H9 (cell line): Measurements from ENCODE around the gene CRAMP1. TPM values are rescaled to one million over a fixed set of nuclear protein-coding genes. Genes with fewer than 3 reads are reported as not detected.

ENCODE experiments used
- DNase-seq: peaks from one replicate; pipeline ENCODE4 v3.0.0-alpha.2; 2017
- H2AFZ ChIP-seq: one replicate; pipeline ENCODE4 v1.6.1; 2013; ENCODE audit warnings: mild to moderate bottlenecking, low read length, control low read depth, moderate library complexity
- H2AK5ac ChIP-seq: 2 replicates; pipeline ENCODE4 v1.6.1; 2013; ENCODE audit warnings: low read length, control low read depth, mixed read lengths; ENCODE audit not compliant: insufficient read length
- H2BK120ac ChIP-seq: one replicate; pipeline ENCODE4 v1.6.1; 2013; ENCODE audit warnings: low read depth, mild to moderate bottlenecking, low read length, control low read depth, inconsistent platforms; ENCODE audit not compliant: poor library complexity, severe bottlenecking
- H2BK12ac ChIP-seq: 2 replicates; pipeline ENCODE4 v1.6.1; 2013; ENCODE audit warnings: low read length, control low read depth, mixed read lengths, low read depth; ENCODE audit not compliant: insufficient read length
- H2BK15ac ChIP-seq: 2 replicates; pipeline ENCODE4 v1.6.1; 2013; ENCODE audit warnings: low read depth, low read length, control low read depth
- H2BK20ac ChIP-seq: one replicate; pipeline ENCODE4 v1.6.1; 2013; ENCODE audit warnings: low read depth, mild to moderate bottlenecking, low read length, control low read depth, inconsistent platforms; ENCODE audit not compliant: poor library complexity, severe bottlenecking
- H2BK5ac ChIP-seq: 2 replicates; pipeline ENCODE4 v1.6.1; 2013; ENCODE audit warnings: low read length, control low read depth, mixed read lengths; ENCODE audit not compliant: insufficient read length
- H3K14ac ChIP-seq: 2 replicates; pipeline ENCODE4 v1.6.1; 2013; ENCODE audit warnings: low read length, control low read depth; ENCODE audit not compliant: insufficient read depth
- H3K18ac ChIP-seq: 2 replicates; pipeline ENCODE4 v1.6.1; 2013; ENCODE audit warnings: low read depth, mild to moderate bottlenecking, mixed read lengths, low read length, control low read depth; ENCODE audit not compliant: insufficient read length
- H3K23ac ChIP-seq: 2 replicates; pipeline ENCODE4 v1.6.1; 2013; ENCODE audit warnings: low read length, control low read depth, mixed read lengths, low read depth; ENCODE audit not compliant: insufficient read length
- H3K23me2 ChIP-seq: 2 replicates; pipeline ENCODE4 v1.6.1; 2013; ENCODE audit warnings: low read depth, mild to moderate bottlenecking, mixed read lengths, low read length, control low read depth; ENCODE audit not compliant: insufficient read length, poor library complexity, severe bottlenecking
- H3K27ac ChIP-seq: 2 replicates; pipeline ENCODE4 v1.5.1; 2013; ENCODE audit warnings: low read length, control low read depth, mixed read lengths, low read depth; ENCODE audit not compliant: insufficient read length
- H3K27me3 ChIP-seq: 2 replicates; pipeline ENCODE4 v1.6.1; 2013; ENCODE audit warnings: low read length, control low read depth, inconsistent platforms; ENCODE audit not compliant: insufficient read depth
- H3K4ac ChIP-seq: 2 replicates; pipeline ENCODE4 v1.6.1; 2013; ENCODE audit warnings: low read depth, mild to moderate bottlenecking, control low read depth, inconsistent platforms, low read length, moderate library complexity
- H3K4me1 ChIP-seq: 2 replicates; pipeline ENCODE4 v1.6.1; 2013; ENCODE audit warnings: low read length, control low read depth, inconsistent platforms; ENCODE audit not compliant: insufficient read depth
- H3K4me2 ChIP-seq: 2 replicates; pipeline ENCODE4 v1.6.1; 2013; ENCODE audit warnings: low read length, control low read depth, mixed read lengths; ENCODE audit not compliant: insufficient read length, insufficient read depth
- H3K56ac ChIP-seq: 2 replicates; pipeline ENCODE4 v1.6.1; 2013; ENCODE audit warnings: low read depth, mild to moderate bottlenecking, mixed read lengths, low read length, control low read depth; ENCODE audit not compliant: insufficient read length
- H3K79me1 ChIP-seq: 2 replicates; pipeline ENCODE4 v1.6.1; 2013; ENCODE audit warnings: low read depth, mild to moderate bottlenecking, moderate library complexity, low read length, control low read depth, inconsistent platforms; ENCODE audit not compliant: insufficient read depth, poor library complexity, severe bottlenecking
- H3K79me2 ChIP-seq: 2 replicates; pipeline ENCODE4 v1.6.1; 2013; ENCODE audit warnings: low read length, control low read depth, inconsistent platforms; ENCODE audit not compliant: insufficient read depth
- H3K9ac ChIP-seq: 2 replicates; pipeline ENCODE4 v1.6.1; 2013; ENCODE audit warnings: low read length, control low read depth, mixed read lengths; ENCODE audit not compliant: insufficient read length; ENCODE audit errors: extremely low read depth
- H3K9me3 ChIP-seq: one replicate; pipeline ENCODE4 v1.6.1; 2013; ENCODE audit warnings: low read depth, low read length, inconsistent platforms; ENCODE audit not compliant: control insufficient read depth
- H3T11ph ChIP-seq: one replicate; pipeline ENCODE4 v1.6.1; 2013; ENCODE audit warnings: mild to moderate bottlenecking, low read length, control low read depth, inconsistent platforms
- H4K20me1 ChIP-seq: one replicate; pipeline ENCODE4 v1.6.1; 2013; ENCODE audit not compliant: control insufficient read depth, insufficient read length, insufficient read depth
- H4K5ac ChIP-seq: 2 replicates; pipeline ENCODE4 v1.6.1; 2013; ENCODE audit warnings: low read depth, mild to moderate bottlenecking, mixed read lengths, low read length, control low read depth; ENCODE audit not compliant: insufficient read length
- H4K8ac ChIP-seq: replicated peaks from 2 replicates; pipeline ENCODE4 v1.6.1; 2013; ENCODE audit warnings: low read length, control low read depth, mixed read lengths, low read depth; ENCODE audit not compliant: insufficient read length
- H4K91ac ChIP-seq: 2 replicates; pipeline ENCODE4 v1.6.1; 2013; ENCODE audit warnings: low read depth, mild to moderate bottlenecking, moderate library complexity, mixed read lengths, low read length, control low read depth; ENCODE audit not compliant: insufficient read length
- H3K27ac Mint-ChIP-seq, 3 experiments: 2 replicates in 2 of 3; 3 replicates in 1 of 3; pipeline ENCODE4 v1.8.0; 2020 to 2021; ENCODE audit warnings: mixed read lengths in 3 of 3, mild to moderate bottlenecking in 1 of 3, moderate library complexity in 1 of 3
- H3K27me3 Mint-ChIP-seq: 2 replicates; pipeline ENCODE4 v1.8.0; 2021; ENCODE audit warnings: low read depth, mild to moderate bottlenecking, moderate library complexity, mixed read lengths
- H3K36me3 Mint-ChIP-seq, 3 experiments: 2 replicates in 2 of 3; 3 replicates in 1 of 3; pipeline ENCODE4 v1.8.0; 2020 to 2021; ENCODE audit warnings: low read depth in 3 of 3, mixed read lengths in 3 of 3; ENCODE audit not compliant: insufficient read depth in 1 of 3
- H3K4me1 Mint-ChIP-seq, 2 experiments: 2 replicates each; pipeline ENCODE4 v1.8.0; 2020; ENCODE audit warnings: mixed read lengths in 2 of 2
- H3K4me3 Mint-ChIP-seq, 2 experiments: 2 replicates in 1 of 2; 3 replicates in 1 of 2; pipeline ENCODE4 v1.8.0; 2020 to 2021; ENCODE audit warnings: mild to moderate bottlenecking in 2 of 2, mixed read lengths in 2 of 2, moderate library complexity in 1 of 2
- H3K9me3 Mint-ChIP-seq, 2 experiments: 2 replicates in 1 of 2; 3 replicates in 1 of 2; pipeline ENCODE4 v1.8.0; 2020; ENCODE audit warnings: mild to moderate bottlenecking in 2 of 2, mixed read lengths in 2 of 2, moderate library complexity in 1 of 2
- WGBS: extraction: QIAGEN DNeasy Blood & Tissue Kit; methylation state at CpG from one replicate; pipeline ENCODE4 v1.1.7; 2013; ENCODE audit warnings: missing lambda C conversion rate, low lambda C conversion rate, mixed read lengths; ENCODE audit not compliant: insufficient read length; ENCODE audit errors: extremely low coverage; 5-methylcytosine and 5-hydroxymethylcytosine counted together
- total RNA-seq: library from RNA; stranded (reverse); gene quantifications from 2 replicates; pipeline ENCODE4 v1.2.1, GENCODE V29; 2021
- TF ChIP-seq, protein P1 (sequence below): fragments of 200-600 bp; sonication (generic); conservative IDR thresholded peaks from 3 replicates; pipeline ENCODE4 v1.8.0; 2021; ENCODE audit warnings: antibody characterized with exemption, mild to moderate bottlenecking

Gene CRAMP1
- total RNA-seq, 1 experiment from 2014 or later: 46.2 TPM

- Histone ChIP-seq H3K23ac (no peak overlapping the region), H2BK5ac (no peak overlapping the region), H3K14ac (no peak overlapping the region), H3K27me3 (no peaks in the 10 kb centered on the region; the same call in 1 of the 2 replicates), H2BK15ac (no peak overlapping the region), H3K9me3 (no peaks in the 10 kb centered on the region), H3T11ph (no peak overlapping the region), H3K56ac (no peak overlapping the region), H3K23me2 (no peaks in the 10 kb centered on the region), H2BK120ac (no peak overlapping the region), H3K79me2 (peaks cover 2% of the 10 kb centered on the region; the same call in 1 of the 2 replicates), H4K91ac (no peak overlapping the region), H4K20me1 (no peaks in the 10 kb centered on the region), H2BK12ac (no peak overlapping the region), H4K5ac (no peak overlapping the region), H3K4ac (no peak overlapping the region), H3K27ac (no peak overlapping the region), H4K8ac (no peak overlapping the region), H3K79me1 (peaks cover 3% of the 10 kb centered on the region), H3K4me1 (no peaks in the 10 kb centered on the region), H3K9ac (no peak overlapping the region), H2AFZ (no peak overlapping the region), H2AK5ac (no peak overlapping the region), H2BK20ac (no peak overlapping the region), H3K4me2 (no peak overlapping the region), H3K18ac (no peak overlapping the region)
- H3K4me1 Mint-ChIP-seq: no peaks in the 10 kb centered on the region
- H3K27ac Mint-ChIP-seq: no peak overlapping the region
- no peaks in the 10 kb centered on the region for H3K27me3 Mint-ChIP-seq
- no CpG with 5 or more reads among the region's 5 CpGs for WGBS
- H3K4me3 Mint-ChIP-seq: no peak overlapping the region
- no peaks in the 10 kb centered on the region for H3K9me3 Mint-ChIP-seq
- TF ChIP-seq, protein P1, sequence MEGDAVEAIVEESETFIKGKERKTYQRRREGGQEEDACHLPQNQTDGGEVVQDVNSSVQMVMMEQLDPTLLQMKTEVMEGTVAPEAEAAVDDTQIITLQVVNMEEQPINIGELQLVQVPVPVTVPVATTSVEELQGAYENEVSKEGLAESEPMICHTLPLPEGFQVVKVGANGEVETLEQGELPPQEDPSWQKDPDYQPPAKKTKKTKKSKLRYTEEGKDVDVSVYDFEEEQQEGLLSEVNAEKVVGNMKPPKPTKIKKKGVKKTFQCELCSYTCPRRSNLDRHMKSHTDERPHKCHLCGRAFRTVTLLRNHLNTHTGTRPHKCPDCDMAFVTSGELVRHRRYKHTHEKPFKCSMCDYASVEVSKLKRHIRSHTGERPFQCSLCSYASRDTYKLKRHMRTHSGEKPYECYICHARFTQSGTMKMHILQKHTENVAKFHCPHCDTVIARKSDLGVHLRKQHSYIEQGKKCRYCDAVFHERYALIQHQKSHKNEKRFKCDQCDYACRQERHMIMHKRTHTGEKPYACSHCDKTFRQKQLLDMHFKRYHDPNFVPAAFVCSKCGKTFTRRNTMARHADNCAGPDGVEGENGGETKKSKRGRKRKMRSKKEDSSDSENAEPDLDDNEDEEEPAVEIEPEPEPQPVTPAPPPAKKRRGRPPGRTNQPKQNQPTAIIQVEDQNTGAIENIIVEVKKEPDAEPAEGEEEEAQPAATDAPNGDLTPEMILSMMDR: no peak
- H3K36me3 Mint-ChIP-seq: peaks cover 50 to 98% (median 92%) of the 10 kb centered on the region in 3 experiments
- no peak for DNase-seq
Observed at GRCh38 chr16:1696863-1697262, 84.7 kb downstream of the CRAMP1 start.
